ENCODE data around the gene ENDOV.

ENDOV gene

DNA sequence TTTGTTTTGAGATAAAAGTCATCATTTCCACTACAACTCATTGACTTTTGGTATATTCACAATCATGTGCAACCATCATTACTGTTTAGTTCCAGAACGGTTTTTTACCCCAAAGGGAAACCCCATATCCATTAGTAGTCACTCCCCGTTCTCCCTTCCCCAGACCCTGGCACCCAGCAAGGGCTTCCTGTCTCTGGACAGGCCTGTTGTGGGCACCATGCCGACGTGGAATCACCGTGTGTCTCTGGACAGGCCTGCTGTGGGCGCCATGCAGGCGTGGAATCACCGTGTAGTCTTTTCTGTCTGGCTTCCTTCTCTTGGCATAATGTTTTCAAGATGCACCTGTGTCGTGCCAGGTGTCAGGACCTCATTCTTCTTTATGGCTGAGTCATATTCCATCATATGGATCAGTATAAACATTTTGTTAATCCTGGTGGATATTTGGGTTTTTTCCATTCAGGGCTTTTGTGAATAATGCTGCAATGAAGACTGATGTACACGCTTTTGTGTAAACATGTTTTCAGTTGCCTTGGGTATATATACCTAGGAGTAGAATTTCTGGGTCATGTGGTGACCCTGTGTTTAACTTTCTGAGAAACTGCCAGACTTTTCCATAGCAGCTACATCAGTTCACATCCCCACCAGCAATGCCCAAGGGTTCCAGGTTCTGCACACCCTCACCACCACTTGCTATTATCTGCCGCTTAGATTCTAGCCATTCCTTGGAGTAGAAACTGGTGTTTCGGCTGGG, 19.1 kb downstream of the ENDOV start:
- TF ChIP-seq, protein P1, sequence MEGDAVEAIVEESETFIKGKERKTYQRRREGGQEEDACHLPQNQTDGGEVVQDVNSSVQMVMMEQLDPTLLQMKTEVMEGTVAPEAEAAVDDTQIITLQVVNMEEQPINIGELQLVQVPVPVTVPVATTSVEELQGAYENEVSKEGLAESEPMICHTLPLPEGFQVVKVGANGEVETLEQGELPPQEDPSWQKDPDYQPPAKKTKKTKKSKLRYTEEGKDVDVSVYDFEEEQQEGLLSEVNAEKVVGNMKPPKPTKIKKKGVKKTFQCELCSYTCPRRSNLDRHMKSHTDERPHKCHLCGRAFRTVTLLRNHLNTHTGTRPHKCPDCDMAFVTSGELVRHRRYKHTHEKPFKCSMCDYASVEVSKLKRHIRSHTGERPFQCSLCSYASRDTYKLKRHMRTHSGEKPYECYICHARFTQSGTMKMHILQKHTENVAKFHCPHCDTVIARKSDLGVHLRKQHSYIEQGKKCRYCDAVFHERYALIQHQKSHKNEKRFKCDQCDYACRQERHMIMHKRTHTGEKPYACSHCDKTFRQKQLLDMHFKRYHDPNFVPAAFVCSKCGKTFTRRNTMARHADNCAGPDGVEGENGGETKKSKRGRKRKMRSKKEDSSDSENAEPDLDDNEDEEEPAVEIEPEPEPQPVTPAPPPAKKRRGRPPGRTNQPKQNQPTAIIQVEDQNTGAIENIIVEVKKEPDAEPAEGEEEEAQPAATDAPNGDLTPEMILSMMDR (conservative IDR thresholded peaks at IDR 0.05; ENCODE audit: low read depth) = no peak
- ChIA-PET CTCF (no interaction called here), POLR2A (ENCODE audit: low non-redundant PET) (no interaction called here)
- no peak for DNase-seq (ENCODE audit: low spot score)
- H3K27ac ChIP-seq = no peak overlapping the region

DNA sequence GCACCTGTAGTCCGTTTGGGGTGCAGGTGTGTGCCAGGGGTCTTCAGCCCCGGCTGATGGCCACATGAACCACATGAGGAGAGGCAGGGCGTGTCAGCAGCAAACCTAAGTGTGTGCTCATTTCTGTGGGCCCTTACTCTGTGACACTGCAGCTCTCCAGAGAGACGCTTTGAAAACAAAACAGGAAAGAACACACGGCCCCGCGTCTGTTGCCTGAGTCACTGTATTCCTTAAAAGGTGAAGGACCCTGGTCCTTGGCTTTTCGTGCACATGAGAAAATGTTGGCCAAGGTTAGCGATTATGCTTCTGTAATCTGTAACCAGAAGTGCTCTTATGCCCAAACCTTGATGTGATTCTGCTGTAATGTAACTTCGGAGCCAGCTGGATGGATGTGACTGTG, 22.6 kb downstream of the ENDOV start:
- TF ChIP-seq, protein P1 (conservative IDR thresholded peaks at IDR 0.05; ENCODE audit: low read depth) = no peak
- POLR2A ChIA-PET (ENCODE audit: low non-redundant PET) = no interaction called here
- no peak for DNase-seq (ENCODE audit: low spot score)
- H3K27ac ChIP-seq = no peak overlapping the region
- CTCF ChIA-PET = interaction anchor here (0.5 to 0.6 kb wide), 2 partner anchors 205 to 284 kb away, joined by 3 to 4 read pairs; no protein-coding TSS in a partner anchor

DNA sequence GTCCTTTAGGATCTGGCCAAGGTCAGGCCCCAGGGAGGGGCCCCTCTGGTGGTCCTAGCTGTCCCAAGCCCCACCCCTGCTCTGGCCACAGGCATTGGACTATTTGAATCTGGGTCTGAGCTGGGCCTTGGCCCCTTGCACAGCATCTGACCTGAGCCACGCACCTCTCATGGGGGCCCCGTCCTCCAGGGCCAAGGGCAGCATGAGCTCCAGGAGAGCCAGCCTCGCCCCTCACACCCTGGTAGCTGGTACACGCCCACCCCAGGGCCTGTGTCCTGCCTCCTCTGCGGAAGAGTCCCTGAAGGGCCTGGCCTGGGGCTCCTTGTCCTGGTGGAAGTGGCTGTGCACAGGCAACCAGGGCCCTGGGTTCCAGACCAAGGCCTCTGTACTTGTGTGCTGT, 23.8 kb downstream of the ENDOV start:
- ChIA-PET CTCF (interaction anchor here (1.7 kb wide), 1 partner anchor 12 kb away, joined by 3 read pairs; no protein-coding TSS in a partner anchor), POLR2A (ENCODE audit: low non-redundant PET) (no interaction called here)
- TF ChIP-seq, protein P1 (conservative IDR thresholded peaks at IDR 0.05; ENCODE audit: low read depth) = no peak
- DNase-seq (ENCODE audit: low spot score) = no peak
- H3K27ac ChIP-seq = no peak overlapping the region

DNA sequence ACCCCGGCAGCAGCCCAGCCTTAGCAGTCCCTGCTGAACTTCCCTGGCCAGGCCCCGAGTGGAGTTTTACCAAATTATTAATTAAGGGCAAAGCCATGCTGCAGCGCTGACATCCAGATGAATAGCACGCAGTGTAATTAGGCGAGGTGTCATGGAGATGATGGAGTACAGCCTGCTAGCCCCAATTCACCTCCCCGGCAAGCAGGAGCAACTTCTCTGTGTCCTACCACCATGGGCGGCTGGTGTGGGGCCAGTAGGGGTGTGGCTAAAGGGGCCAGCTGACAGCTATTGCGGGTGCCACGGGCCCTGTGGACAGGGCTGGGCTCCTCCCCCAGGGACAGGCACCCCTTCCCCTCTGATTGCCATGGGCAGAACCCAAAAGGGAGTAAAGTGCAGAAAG, 24.5 kb downstream of the ENDOV start:
- TF ChIP-seq, protein P1 (conservative IDR thresholded peaks at IDR 0.05; ENCODE audit: low read depth) = no peak
- no peak for DNase-seq (ENCODE audit: low spot score)
- ChIA-PET CTCF (interaction anchor here (1.7 kb wide), 1 partner anchor 12 kb away, joined by 3 read pairs; no protein-coding TSS in a partner anchor), POLR2A (ENCODE audit: low non-redundant PET) (no interaction called here)
- no peak overlapping the region for H3K27ac ChIP-seq

DNA sequence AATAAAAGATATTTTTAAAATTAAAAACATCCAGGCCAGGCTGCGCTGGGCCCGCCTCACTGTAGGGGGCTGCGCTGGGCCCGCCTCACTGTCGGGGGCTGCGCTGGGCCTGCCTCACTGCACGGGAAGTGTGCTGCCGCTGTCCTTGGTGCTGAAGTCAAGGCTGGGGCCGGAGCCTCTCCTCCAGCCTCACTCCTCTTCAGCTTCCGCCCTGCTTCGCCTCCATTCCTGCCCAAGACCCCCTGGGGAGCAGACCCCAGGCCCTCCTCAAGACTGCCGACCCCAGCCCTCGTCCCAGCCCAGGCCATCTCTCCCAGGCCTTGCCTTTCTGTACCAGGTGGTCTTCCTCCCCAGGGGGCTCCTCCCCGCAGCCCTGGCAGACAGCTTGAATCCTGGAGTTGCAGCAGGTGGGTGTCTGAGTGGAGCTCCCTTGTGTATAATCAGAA, 26.2 kb downstream of the ENDOV start:
- TF ChIP-seq, protein P1 (conservative IDR thresholded peaks at IDR 0.05; ENCODE audit: low read depth) = no peak
- no peak overlapping the region for H3K27ac ChIP-seq
- POLR2A ChIA-PET (ENCODE audit: low non-redundant PET) = no interaction called here
- peak; percentile 67 for DNase-seq (ENCODE audit: low spot score)
- CTCF ChIA-PET = no interaction called here

DNA sequence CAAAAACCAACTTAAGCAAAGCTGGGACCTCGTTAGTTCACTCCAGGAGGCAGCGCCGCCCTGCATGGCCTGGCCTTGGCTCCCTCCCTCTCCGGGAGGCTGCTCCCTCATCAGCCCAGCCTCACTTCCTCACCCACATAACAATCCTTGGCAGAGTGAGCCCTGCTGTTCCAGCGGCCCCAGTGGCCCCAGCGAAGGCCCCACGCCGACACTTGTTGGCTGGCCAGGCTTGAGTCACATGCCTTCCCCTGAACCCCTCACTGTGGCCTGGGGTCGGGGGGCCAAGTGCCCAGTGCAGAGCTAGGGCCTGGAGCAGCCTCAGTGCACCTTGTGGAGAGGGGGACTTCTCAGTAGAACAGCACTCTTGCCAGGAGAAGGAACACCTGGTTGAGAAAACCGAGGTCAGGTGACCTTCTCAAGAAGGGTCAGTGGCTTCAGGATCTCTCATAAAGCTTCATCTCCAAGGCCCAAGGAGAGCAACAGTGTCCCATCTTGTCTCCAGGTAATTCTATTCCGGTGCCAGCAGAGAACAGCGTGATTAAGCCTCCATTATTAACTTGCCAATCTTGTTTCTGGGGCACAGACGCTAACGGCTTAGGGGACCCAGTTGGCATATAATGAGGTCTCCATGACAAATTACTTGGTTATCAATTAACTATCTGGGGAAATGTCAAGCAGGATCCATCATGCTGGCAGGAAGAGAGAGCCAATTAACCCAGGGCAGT, 26.8 kb downstream of the ENDOV start:
- DNase-seq (ENCODE audit: low spot score) = no peak
- H3K27ac ChIP-seq = no peak overlapping the region
- ChIA-PET CTCF (no interaction called here), POLR2A (ENCODE audit: low non-redundant PET) (no interaction called here)
- TF ChIP-seq, protein P1 (conservative IDR thresholded peaks at IDR 0.05; ENCODE audit: low read depth) = no peak

All from RWPE1 (cell line).